ENCODE results near the gene PPT1.

GRCh38 chr1:40094466-40095110, 2.5 kb downstream of the PPT1 start:
- TF ChIP-seq, protein P1, sequence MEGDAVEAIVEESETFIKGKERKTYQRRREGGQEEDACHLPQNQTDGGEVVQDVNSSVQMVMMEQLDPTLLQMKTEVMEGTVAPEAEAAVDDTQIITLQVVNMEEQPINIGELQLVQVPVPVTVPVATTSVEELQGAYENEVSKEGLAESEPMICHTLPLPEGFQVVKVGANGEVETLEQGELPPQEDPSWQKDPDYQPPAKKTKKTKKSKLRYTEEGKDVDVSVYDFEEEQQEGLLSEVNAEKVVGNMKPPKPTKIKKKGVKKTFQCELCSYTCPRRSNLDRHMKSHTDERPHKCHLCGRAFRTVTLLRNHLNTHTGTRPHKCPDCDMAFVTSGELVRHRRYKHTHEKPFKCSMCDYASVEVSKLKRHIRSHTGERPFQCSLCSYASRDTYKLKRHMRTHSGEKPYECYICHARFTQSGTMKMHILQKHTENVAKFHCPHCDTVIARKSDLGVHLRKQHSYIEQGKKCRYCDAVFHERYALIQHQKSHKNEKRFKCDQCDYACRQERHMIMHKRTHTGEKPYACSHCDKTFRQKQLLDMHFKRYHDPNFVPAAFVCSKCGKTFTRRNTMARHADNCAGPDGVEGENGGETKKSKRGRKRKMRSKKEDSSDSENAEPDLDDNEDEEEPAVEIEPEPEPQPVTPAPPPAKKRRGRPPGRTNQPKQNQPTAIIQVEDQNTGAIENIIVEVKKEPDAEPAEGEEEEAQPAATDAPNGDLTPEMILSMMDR (conservative IDR thresholded peaks at IDR 0.05; ENCODE audit: low read depth in 2 of 2) = no peak
- no peak for TF ChIP-seq POLR2AphosphoS5 (IDR thresholded peaks at IDR 0.05; ENCODE audit: low read depth)
- TF ChIP-seq CREB1 (CRISPR knock-in tag; IDR thresholded peaks at IDR 0.05; ENCODE audit: low read depth) = no peak
- TF ChIP-seq EZH2 (IDR thresholded peaks at IDR 0.05; ENCODE audit: low read depth, unreplicated experiment) = no peak
- TF ChIP-seq, protein P2, sequence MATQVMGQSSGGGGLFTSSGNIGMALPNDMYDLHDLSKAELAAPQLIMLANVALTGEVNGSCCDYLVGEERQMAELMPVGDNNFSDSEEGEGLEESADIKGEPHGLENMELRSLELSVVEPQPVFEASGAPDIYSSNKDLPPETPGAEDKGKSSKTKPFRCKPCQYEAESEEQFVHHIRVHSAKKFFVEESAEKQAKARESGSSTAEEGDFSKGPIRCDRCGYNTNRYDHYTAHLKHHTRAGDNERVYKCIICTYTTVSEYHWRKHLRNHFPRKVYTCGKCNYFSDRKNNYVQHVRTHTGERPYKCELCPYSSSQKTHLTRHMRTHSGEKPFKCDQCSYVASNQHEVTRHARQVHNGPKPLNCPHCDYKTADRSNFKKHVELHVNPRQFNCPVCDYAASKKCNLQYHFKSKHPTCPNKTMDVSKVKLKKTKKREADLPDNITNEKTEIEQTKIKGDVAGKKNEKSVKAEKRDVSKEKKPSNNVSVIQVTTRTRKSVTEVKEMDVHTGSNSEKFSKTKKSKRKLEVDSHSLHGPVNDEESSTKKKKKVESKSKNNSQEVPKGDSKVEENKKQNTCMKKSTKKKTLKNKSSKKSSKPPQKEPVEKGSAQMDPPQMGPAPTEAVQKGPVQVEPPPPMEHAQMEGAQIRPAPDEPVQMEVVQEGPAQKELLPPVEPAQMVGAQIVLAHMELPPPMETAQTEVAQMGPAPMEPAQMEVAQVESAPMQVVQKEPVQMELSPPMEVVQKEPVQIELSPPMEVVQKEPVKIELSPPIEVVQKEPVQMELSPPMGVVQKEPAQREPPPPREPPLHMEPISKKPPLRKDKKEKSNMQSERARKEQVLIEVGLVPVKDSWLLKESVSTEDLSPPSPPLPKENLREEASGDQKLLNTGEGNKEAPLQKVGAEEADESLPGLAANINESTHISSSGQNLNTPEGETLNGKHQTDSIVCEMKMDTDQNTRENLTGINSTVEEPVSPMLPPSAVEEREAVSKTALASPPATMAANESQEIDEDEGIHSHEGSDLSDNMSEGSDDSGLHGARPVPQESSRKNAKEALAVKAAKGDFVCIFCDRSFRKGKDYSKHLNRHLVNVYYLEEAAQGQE (IDR thresholded peaks at IDR 0.05; ENCODE audit: unreplicated experiment) = no peak
- TF ChIP-seq EZH2phosphoT487 (IDR thresholded peaks at IDR 0.05; ENCODE audit: unreplicated experiment) = no peak
- no peak for TF ChIP-seq JUNB (IDR thresholded peaks at IDR 0.05; ENCODE audit: unreplicated experiment)
- no peak for TF ChIP-seq NANOG (IDR thresholded peaks at IDR 0.05; ENCODE audit: borderline replicate concordance)
